AG04449 (cell line): ENCODE measurements around the gene SMARCD3.

ENCODE experiments used
- CTCF ChIA-PET: fragments of 350-600 bp; formaldehyde crosslinking; extraction: SDS; loops from one replicate; lab custom pipeline; 2021; ENCODE audit warnings: antibody characterized with exemption; lab: Yijun Ruan, JAX
- POLR2A ChIA-PET: fragments of 400-600, 350-600 bp; formaldehyde crosslinking; extraction: SDS; loops from one replicate; lab custom pipeline; 2020; ENCODE audit warnings: antibody characterized with exemption, inconsistent platforms; lab: Yijun Ruan, JAX
- DNase-seq: peaks from one replicate; pipeline ENCODE4 v3.0.0-alpha.2; 2010; ENCODE audit warnings: low read depth, low spot score
- H3K4me3 ChIP-seq: 2 replicates; pipeline ENCODE4 v1.5.1; 2011; ENCODE audit warnings: low read depth, mild to moderate bottlenecking, control low read depth, low read length
- TF ChIP-seq, protein P1 (sequence below): IDR thresholded peaks from one replicate; pipeline ENCODE4 v1.5.1; 2011; ENCODE audit warnings: mild to moderate bottlenecking, moderate library complexity, low read length, control low read depth, inconsistent platforms; ENCODE audit not compliant: insufficient read depth; ENCODE audit errors: missing control alignments

Gene SMARCD3

DNA sequence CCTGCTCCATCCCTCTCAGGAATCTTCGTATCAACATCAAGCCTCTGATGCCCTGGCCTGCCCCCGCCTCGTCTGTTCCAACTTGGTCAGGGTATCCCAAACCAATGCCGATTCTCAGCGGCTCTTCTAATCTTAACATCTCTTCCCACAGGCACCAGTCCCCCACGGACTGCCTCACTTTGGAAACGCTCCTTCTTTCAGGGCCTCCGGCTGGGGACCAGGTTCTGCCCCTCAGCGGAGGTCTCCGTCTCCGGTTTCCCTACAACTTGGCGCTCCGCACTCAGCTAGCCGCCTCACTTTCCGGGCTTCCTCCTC, 22.0 kb downstream of the SMARCD3 start:
- DNase-seq: no peak
- CTCF ChIA-PET: interaction anchor here (0.6 to 8.5 kb wide), 6 partner anchors 10 to 208 kb away, joined by 3 to 109 read pairs (median 4); no protein-coding TSS in a partner anchor
- TF ChIP-seq, protein P1, sequence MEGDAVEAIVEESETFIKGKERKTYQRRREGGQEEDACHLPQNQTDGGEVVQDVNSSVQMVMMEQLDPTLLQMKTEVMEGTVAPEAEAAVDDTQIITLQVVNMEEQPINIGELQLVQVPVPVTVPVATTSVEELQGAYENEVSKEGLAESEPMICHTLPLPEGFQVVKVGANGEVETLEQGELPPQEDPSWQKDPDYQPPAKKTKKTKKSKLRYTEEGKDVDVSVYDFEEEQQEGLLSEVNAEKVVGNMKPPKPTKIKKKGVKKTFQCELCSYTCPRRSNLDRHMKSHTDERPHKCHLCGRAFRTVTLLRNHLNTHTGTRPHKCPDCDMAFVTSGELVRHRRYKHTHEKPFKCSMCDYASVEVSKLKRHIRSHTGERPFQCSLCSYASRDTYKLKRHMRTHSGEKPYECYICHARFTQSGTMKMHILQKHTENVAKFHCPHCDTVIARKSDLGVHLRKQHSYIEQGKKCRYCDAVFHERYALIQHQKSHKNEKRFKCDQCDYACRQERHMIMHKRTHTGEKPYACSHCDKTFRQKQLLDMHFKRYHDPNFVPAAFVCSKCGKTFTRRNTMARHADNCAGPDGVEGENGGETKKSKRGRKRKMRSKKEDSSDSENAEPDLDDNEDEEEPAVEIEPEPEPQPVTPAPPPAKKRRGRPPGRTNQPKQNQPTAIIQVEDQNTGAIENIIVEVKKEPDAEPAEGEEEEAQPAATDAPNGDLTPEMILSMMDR: no peak
- POLR2A ChIA-PET: interaction anchor here (0.7 to 1.7 kb wide), 6 partner anchors 10 to 542 kb away, joined by 3 to 16 read pairs (median 8); no protein-coding TSS in a partner anchor
- peak overlapping the region; percentile 89 for H3K4me3 ChIP-seq

- POLR2A ChIA-PET: interaction anchor here (1.7 kb wide), 1 partner anchor 10 kb away, joined by 16 read pairs; no protein-coding TSS in a partner anchor
These were observed 22.5 kb downstream of the SMARCD3 start for GRCh38 chr7:151225948-151226510.

DNA sequence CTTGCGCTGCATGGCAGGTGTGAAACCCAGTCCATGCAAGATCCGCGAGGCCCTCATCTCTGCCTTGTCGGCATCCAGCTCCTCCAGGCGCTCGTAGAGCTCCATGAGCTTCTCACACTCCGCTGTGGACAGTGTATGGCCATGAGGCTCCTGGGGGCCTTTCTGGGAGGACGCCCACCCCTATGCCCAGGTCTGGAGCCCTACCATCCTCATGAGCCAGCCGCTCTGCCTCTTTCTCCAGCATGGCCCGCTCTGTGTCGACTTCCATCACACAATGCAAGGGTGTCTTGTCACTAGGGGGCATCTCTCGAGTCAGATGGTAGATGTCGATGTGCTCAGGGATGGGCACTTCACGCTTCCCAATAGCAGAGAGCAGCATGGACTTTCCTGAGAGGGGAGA, 24.8 kb downstream of the SMARCD3 start:
- ChIA-PET POLR2A (interaction anchor here (0.7 kb wide), 1 partner anchor 457 kb away, joined by 5 read pairs; no protein-coding TSS in a partner anchor), CTCF (interaction anchor here (1.2 to 8.5 kb wide), 2 partner anchors 20 to 91 kb away, joined by 3 to 109 read pairs; no protein-coding TSS in a partner anchor)
- TF ChIP-seq, protein P1: no peak
- DNase-seq: no peak
- H3K4me3 ChIP-seq: no peak overlapping the region

More at GRCh38 chr7:151225948-151226510, 22.5 kb downstream of the SMARCD3 start:
- CTCF ChIA-PET: interaction anchor here (1.0 to 8.5 kb wide), 3 partner anchors 13 to 102 kb away, joined by 3 to 109 read pairs (median 6); no protein-coding TSS in a partner anchor
- no peak for DNase-seq
- peak overlapping the region; percentile 89 for H3K4me3 ChIP-seq
- TF ChIP-seq, protein P1: no peak

DNA sequence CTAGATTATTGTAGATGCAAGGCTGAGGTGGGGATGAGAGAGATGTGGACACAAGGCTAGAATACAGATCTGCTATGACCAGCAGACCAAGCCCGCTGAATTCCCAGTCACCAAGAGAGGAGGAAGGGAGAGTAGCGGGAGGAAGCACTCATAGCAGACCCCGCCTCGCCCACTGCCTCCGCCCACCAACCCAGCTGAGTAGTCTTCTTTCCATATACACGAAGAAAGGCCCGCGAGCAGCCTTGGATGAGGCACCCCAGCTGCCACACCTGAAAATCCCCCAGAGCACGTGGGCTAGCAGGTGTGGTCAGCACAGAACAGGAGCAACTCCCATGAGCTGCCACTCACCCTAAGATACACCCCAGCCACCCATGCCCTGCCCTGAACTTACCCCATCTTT, 30.3 kb downstream of the SMARCD3 start:
- no peak overlapping the region for H3K4me3 ChIP-seq
- ChIA-PET CTCF (interaction anchor here (1.3 kb wide), 1 partner anchor 9 kb away, joined by 3 read pairs; the partner anchor contains the start of gene ABCF2), POLR2A (interaction anchor here (0.6 to 1.3 kb wide), 2 partner anchors 9 to 30 kb away, joined by 3 read pairs; partner anchors contain the start of genes ABCF2 and SMARCD3)
- no peak for DNase-seq
- TF ChIP-seq, protein P1: no peak

GRCh38 chr7:151215396-151215795, 33.1 kb downstream of the SMARCD3 start:
- CTCF ChIA-PET: interaction anchor here (0.8 to 1.4 kb wide), 2 partner anchors 9 to 230 kb away, joined by 3 read pairs; no protein-coding TSS in a partner anchor
- POLR2A ChIA-PET: no interaction called here
- no peak overlapping the region for H3K4me3 ChIP-seq
- DNase-seq: no peak
- TF ChIP-seq, protein P1: no peak

DNA sequence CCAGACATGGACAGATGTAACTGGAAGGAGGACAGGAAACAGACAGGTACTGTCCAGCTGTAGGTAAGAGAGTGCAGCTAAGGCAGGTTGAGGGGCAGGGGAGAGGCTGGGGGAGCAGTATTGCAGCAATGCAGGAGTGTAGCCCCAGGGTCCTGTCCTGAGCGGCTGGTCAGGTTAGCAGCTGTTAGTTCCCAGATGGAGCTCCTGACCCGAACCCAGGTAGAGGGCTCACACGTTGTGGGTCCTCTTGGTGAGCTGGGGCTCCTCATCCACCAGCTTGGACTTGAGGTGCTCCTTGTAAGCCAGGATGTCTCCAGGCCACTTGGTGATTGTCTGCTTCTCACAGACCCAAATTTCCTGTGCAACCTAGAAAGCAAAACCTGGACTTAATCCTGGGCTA, 34.7 kb downstream of the SMARCD3 start:
- ChIA-PET CTCF (no interaction called here), POLR2A (interaction anchor here (2.7 kb wide), 1 partner anchor 13 kb away, joined by 8 read pairs; the partner anchor contains the start of gene ABCF2)
- DNase-seq: no peak
- no peak overlapping the region for H3K4me3 ChIP-seq
- TF ChIP-seq, protein P1: no peak
